GM23338 (cell line): ENCODE data around the gene GNL2.

ENCODE experiments used
- CREB1 ChIP-seq: fragments of 250-450 bp; sonication (Bioruptor Pico); IDR thresholded peaks from 2 replicates; pipeline ENCODE4 v1.5.0; 2020; ENCODE audit warnings: low read depth, mild to moderate bottlenecking, moderate library complexity
- CTCF ChIP-seq, 2 experiments: fragments of 200-600 bp in 1 of 2; sonication (generic) in 1 of 2; conservative IDR thresholded peaks; 2 replicates each; pipeline versions ENCODE4 v1.5.1 to v1.6.1; 2016 to 2017; ENCODE audit warnings: antibody characterized with exemption in 2 of 2, low read depth in 2 of 2, mild to moderate bottlenecking in 2 of 2, moderate library complexity in 1 of 2
- ETS1 ChIP-seq: IDR thresholded peaks from 2 replicates; pipeline ENCODE4 v1.6.1; 2016; ENCODE audit warnings: antibody characterized with exemption
- EZH2 ChIP-seq: fragments of 200-600 bp; sonication (generic); IDR thresholded peaks from one replicate; pipeline ENCODE4 v1.8.0; 2017; ENCODE audit warnings: antibody characterized with exemption, mild to moderate bottlenecking, low read depth; ENCODE audit not compliant: unreplicated experiment
- EZH2phosphoT487 ChIP-seq: fragments of 200-600 bp; sonication (generic); IDR thresholded peaks from one replicate; pipeline ENCODE4 v1.8.1; 2018; ENCODE audit warnings: antibody characterized with exemption; ENCODE audit not compliant: unreplicated experiment
- JUNB ChIP-seq: IDR thresholded peaks from one replicate; pipeline ENCODE4 v1.6.1; 2016; ENCODE audit warnings: antibody characterized with exemption; ENCODE audit not compliant: unreplicated experiment
- NANOG ChIP-seq: IDR thresholded peaks from 2 replicates; pipeline ENCODE4 v1.6.1; 2016; ENCODE audit warnings: antibody characterized with exemption, borderline replicate concordance
- POLR2AphosphoS5 ChIP-seq: IDR thresholded peaks from 2 replicates; pipeline ENCODE4 v1.6.1; 2016; ENCODE audit warnings: antibody characterized with exemption, low read depth
- REST ChIP-seq: IDR thresholded peaks from one replicate; pipeline ENCODE4 v1.6.1; 2018; ENCODE audit warnings: antibody characterized with exemption; ENCODE audit not compliant: unreplicated experiment
- STAT1 ChIP-seq: IDR thresholded peaks from one replicate; pipeline ENCODE4 v1.6.1; 2016; ENCODE audit warnings: antibody characterized with exemption; ENCODE audit not compliant: unreplicated experiment
- ZNF331 ChIP-seq: fragments of 250-450 bp; sonication (Bioruptor Pico); IDR thresholded peaks from 2 replicates; pipeline ENCODE4 v1.5.0; 2020; ENCODE audit warnings: low read depth, mild to moderate bottlenecking, moderate library complexity
- ZNF462 ChIP-seq: fragments of 250-450 bp; sonication (Bioruptor Pico); IDR thresholded peaks from 2 replicates; pipeline ENCODE4 v1.5.0; 2020; ENCODE audit warnings: mild to moderate bottlenecking, moderate library complexity

- TF ChIP-seq CTCF (conservative IDR thresholded peaks at IDR 0.05; ENCODE audit: low read depth in 2 of 2) (no peak), POLR2AphosphoS5 (no peak), EZH2 (no peak), EZH2phosphoT487 (no peak), REST (no peak), ETS1 (no peak), JUNB (no peak), STAT1 (no peak), CREB1 (CRISPR knock-in tag) (no peak), ZNF331 (CRISPR knock-in tag) (no peak), NANOG (no peak), ZNF462 (no peak)
These were observed 20.8 kb downstream of the GNL2 start for GRCh38 chr1:37574834-37575480.
